NCI-H146 treated with DMSO at 0.1 percent for 48 hours (cell line): ENCODE data around the gene STAB2.

Experiments used
- DNase-seq: peaks from one replicate; lab custom pipeline; 2025; ENCODE audit not compliant: unreplicated experiment; lab: John Stamatoyannopoulos, UW

STAB2 gene

DNA sequence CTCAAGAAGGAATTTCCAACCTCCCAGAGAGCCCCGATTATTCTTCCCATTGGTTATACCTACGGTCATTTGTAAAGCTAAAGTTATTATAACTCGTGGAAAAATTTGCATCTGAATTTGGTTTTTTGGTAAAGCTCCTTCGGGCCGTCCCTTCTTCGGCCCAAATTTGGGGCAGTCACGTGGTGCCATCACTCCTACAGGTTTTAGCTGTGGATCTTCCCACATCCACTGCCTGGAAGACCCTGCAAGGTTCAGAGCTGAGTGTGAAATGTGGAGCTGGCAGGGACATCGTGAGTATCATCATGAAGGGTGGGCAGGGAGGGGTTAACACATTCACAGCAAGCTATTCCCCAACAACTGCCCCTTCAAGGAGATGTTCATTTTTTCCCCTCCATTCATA is 148.2 kb downstream of the STAB2 start:
- no peak for DNase-seq

DNA sequence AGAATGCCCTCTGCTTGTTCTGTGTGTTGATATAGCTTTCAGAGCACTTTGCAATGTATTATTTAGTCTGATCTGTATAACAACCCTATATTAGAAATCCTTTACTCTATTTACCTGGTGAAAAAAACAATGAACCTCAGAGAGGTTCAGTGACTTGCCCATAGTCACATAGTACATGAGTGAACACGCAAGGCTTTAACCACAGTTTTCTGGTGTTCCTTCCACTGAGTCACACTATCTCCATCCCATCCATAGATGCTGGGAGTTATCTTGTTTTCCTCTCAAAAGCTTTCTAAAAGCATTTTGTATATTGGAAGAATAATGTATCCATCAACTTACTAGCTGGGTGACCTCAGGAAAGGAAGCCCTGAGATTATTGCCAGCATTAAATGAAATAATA is 149.5 kb downstream of the STAB2 start:
- DNase-seq, result no peak

DNA sequence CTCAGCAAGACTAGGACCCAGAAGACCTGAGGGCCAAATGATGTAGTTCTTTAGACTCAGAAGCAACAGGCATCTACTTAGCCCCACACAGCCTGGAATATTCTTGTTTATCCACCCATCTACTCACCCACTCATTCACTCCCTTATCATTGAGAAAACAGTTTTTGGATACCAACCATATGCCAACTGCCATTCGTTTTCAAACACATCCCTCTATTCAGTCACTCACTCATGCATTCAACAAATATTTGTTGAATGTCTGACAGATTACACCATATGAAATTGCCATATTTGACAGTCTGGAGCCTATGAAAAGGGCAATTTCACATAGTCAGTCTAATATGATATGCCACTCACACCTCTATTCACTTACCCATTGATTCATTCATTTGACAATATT is 150.8 kb downstream of the STAB2 start:
- peak; percentile 20 for DNase-seq

DNA sequence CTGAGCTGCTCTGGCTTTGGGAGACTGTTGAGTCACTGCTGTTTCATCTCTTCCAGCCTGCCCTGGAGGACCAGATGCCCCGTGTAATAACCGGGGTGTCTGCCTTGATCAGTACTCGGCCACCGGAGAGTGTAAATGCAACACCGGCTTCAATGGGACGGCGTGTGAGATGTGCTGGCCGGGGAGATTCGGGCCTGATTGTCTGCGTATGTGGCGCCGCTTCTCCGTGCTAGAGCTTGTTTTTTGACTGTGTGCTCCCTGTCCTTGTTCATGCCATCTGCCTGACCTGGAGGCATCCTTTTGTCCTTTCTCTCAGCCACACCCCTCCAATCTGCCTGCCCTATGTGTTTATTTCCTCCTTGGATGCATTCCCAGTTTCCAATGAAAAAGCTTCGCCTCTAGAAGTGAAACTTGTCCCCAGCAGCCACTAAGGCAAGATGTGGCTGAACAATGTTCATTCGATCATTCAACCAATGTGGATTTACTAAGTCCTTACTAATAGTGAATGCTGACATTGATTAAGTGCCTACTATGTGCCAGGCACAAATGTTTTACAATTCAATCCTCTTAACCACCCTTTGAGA is 155.4 kb downstream of the STAB2 start:
- DNase-seq, result peak; percentile 74

- DNase-seq, result no peak
Measured at GRCh38 chr12:103743788-103744187, 156.7 kb downstream of the STAB2 start.

GRCh38 chr12:103745962-103746361 is 158.9 kb downstream of the STAB2 start:
- DNase-seq, result no peak

DNA sequence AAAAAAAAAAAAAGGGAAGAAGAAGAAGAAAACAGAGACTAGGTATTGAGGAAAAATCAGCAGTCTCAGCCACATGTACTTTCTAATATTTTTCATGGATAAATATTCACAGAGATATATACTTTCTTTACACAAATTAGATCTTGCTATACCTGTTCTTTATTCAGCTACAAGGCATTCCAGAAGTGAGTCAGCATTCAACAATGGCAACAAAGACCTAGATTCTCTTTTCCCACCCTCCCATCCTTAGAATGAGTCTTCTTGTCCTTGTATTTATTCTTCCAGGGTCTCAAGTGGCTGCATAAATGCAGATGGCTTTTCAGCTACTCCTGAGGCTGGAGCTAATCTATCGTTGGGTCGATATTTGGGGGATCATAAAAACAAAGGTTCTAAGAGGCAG is 160.9 kb downstream of the STAB2 start:
- DNase-seq, result no peak

DNA sequence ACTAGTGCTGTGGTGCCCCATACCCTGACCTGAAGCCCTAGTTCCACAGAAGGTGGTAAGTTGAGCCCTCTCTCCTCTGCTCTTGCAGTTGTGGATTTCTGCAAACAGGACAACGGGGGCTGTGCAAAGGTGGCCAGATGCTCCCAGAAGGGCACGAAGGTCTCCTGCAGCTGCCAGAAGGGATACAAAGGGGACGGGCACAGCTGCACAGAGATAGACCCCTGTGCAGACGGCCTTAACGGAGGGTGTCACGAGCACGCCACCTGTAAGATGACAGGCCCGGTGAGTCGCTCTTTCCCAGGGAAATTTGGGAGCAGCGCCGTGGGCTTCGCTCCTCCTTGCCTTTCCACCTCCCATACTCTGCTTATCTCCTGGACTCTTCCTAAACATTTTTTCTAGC is 161.8 kb downstream of the STAB2 start:
- DNase-seq, result no peak

DNA sequence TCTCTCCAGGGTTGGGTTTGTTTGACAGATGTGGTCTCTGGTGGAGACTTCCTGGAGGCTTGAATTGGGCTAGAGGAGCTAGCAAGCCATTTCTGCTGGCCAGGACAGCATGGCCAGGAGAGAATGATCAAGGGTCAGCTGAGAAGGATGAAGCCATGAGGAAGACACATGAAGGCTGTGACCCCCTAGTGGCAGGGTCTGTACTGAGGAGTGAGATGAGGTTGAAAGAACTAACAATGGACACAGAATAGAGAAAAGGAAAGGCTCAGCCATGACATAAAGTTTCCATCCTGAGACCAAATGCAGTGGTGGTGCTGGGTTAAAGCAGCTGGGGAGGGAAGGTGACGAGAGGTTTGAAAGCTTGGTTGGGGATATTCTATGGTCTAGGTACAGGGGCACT is 164.1 kb downstream of the STAB2 start:
- DNase-seq, result no peak

- no peak for DNase-seq
Measured at GRCh38 chr12:103751600-103751999, 164.5 kb downstream of the STAB2 start.

- DNase-seq, result no peak
Measured at GRCh38 chr12:103755425-103755824, 168.4 kb downstream of the STAB2 start.

DNA sequence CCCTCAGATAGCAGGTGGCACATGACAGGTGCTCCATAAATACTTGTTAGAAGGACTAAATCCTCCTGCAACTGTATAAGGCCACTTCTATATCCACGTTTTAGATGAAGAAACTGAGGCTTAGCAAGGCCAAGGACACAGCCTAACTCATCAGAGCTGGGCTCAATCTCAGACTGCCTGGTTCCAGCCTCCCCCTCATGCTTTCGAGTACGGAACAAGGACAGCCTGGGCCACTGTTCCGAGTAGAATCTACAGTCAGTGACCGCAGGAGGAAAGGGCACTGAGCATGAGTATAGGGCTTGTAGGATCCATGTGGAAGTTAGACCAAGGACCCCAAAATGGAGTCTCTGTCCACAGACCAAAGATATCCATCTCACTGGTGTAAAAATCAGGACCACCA is 169.4 kb downstream of the STAB2 start:
- no peak for DNase-seq

DNA sequence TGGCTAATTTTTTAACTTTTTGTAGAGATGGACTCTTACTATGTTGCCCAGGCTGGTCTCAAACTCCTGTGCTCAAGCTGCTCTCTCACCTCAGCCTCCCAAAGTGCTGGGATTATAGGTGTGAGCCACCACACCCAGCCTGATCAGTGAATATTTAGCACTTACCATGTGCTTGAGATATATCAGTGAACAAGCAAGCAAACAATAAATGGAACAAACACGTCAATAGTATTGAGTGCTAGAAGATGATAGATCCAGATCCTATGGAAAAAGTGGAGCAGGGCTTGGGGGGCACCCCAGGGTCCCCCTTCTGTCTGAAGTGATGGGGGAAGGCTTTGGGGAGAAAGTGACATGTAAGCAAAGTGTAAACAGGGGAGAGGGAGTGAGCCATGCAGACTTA is 170.2 kb downstream of the STAB2 start:
- no peak for DNase-seq

DNA sequence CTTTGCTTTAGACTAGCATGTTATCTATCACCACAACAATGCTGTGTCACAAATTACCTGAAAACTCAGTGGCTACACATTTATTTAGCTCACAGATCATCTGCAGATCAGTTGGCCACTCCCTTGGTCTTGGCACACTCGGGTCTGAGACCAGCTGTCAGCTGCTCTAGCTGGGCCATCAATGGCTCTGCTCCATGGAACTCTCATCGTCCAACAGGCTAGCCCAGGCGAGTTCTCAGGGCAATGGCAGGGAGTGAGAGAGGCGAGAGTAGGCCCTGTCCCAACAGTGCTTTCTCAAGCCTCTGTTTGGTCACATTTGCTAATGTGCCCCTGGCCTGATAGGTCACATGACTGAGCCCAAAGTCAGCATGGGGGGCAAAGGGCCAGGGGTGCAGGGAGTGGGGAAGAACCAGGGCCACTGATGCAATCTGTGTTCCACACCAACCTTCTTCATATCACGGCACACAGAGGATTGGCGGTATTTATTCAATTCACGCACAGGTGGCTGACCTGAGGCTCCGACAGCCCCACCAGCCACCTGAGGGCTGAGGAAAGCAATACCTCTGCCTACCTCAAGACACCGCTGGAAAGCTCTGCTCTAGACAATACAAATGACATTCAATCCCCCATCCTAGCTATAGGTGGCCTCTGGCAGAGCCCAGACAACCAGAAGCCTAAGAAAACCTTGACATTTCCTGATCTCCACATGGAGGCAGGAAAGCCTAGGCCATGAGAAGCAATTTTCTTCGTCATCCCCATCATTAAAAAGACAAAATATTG is 171.4 kb downstream of the STAB2 start:
- no peak for DNase-seq

DNA sequence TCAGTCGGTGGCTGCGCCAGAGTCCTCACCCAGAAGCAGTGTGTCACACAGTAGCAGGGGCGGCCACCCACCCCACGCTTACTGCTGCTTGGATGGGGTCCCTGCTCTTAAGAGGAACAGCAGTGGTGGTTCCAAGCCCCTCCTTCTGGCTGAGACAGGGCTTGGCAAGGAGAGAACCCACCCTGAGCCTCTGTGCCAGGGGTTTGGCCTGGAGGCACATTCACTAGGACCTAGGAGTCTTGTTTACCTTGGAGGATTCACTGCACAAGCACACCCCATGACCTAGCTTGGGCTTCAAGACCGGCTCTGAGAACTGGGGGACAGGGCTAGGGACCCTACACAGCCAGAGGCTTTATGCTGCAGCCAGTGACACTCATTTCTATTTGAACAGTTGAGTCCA is 175.4 kb downstream of the STAB2 start:
- no peak for DNase-seq

- DNase-seq, result no peak
Measured at GRCh38 chr12:103765322-103765721, 178.2 kb downstream of the STAB2 start.

GRCh38 chr12:103766028-103766427 is 179.0 kb downstream of the STAB2 start:
- DNase-seq, result no peak

DNA sequence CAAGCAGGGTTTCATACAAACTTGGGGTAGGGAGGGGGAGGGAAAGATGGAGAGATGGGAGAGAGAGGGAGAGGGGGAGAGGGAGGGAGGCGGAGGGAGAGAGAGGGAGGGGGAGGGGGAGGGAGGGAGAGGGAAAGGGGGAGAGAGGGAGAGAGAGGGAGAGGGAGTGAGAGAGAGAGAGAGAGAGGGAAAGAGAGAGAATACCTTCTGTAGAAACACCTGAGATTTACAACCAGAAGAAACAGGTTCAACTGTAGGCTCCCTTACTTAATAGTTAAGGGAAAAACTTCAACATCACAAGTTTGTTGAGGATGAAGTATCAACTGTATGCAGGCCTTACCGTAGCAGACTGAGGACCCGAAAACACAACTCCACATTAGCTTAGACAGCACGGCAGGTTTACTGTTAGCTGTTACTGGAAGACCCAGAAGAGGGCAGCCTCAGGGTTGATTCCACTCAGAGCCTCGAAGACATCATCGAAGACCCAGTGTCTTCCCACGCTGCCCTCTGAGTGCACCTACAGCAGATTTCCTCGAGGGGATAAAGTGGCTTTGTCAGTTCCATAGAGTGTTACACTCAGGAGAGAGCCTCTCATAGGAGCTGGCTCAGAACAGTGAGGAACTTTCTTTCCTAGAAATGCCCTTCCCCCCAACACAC is 181.5 kb downstream of the STAB2 start:
- DNase-seq, result no peak

DNA sequence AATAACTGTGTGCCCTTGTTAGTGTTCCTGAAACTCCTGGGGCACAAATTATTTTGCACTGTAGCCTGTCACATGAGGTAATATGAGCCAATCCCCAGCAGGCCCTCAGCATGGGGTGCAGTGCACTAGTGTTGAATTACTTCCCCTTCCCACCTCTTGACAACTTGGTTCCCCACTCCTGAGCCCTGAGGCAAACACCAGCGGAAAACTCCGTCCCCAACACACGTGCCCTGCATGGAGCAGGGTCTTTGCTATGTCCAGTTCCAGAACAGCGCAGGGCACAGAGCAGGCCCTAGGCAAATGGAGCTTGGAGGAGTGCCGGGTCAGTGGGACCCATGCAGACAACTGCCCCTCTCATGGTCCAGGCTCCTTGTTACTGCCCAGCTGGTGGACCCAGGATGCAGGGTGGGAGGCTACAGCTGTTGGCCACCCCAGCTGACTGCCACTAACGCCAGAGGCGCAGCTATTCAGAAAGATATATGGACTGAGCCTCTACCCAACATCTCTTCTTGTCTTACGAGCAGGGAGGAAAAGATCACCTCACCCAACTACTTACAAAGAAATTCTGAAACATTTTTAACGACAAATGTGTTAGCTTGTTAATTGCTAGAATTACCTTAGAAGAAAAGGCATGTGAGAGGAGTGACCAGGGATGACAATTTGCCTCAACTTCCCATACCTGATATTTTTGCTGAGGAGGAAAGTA is 182.3 kb downstream of the STAB2 start:
- DNase-seq, result no peak

GRCh38 chr12:103771466-103771865 is 184.4 kb downstream of the STAB2 start:
- DNase-seq, result no peak

DNA sequence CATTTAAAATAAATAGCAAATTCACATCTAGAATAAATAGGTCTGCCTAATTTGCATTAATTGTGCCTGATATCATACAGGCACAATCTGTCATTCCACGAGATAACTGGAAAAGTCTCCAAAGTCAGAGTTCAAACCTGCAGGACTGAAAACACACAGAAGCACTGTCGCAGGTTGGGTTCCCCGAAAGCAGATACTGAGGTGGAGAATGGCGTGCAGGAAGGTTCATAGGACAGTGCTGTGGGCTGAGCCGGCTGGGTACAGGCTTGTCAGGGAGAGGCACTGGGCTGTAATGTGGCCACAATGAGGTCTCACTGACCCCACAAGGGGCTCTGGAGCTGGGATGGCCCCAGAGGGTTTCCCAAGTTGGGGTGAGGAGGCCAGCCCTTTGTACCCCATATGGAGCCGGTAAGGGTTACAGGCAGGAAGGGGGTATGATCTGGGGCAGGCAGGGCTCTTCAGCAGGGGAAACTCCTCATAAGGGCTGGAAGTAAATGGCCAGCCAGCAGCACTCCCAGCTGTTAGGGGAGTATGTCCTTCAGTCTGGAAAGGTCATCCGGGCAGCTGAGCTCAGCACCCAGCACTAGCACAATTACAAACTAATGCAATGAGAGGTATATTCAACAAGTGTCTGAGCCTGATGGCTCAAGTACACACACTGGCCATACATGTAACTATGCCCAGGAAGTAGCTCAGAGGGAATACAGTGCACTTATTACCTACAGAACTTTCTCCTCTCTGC is 185.5 kb downstream of the STAB2 start:
- DNase-seq, result no peak
